BE2C (cell line): Measurements from ENCODE around the gene CCNY.

Experiments
- DNase-seq: peaks from one replicate; pipeline ENCODE4 v3.0.0-alpha.2; 2020
- H3K27me3 ChIP-seq: fragments of 250-450 bp; sonication (Bioruptor Pico); 2 replicates; pipeline ENCODE4 v1.5.1; 2020; ENCODE audit warnings: mild to moderate bottlenecking
- H3K36me3 ChIP-seq: fragments of 250-450 bp; sonication (Bioruptor Pico); 2 replicates; pipeline ENCODE4 v1.5.1; 2020; ENCODE audit warnings: mild to moderate bottlenecking
- H3K4me1 ChIP-seq: fragments of 250-450 bp; sonication (Bioruptor Pico); 2 replicates; pipeline ENCODE4 v1.5.1; 2020
- H3K4me3 ChIP-seq: 2 replicates; pipeline ENCODE4 v1.5.1; 2011; ENCODE audit warnings: low read depth, low read length
- H3K9me3 ChIP-seq: fragments of 250-450 bp; sonication (Bioruptor Pico); 2 replicates; pipeline ENCODE4 v1.5.1; 2020
- CTCF ChIP-seq: IDR thresholded peaks from 2 replicates; pipeline ENCODE4 v1.5.1; 2012; ENCODE audit warnings: mild to moderate bottlenecking, low read depth, low read length

The CCNY gene

GRCh38 chr10:35554036-35554435 is 217.7 kb downstream of the CCNY start:
- DNase-seq: no peak
- Histone ChIP-seq H3K27me3 (no peaks in the 10 kb centered on the region), H3K36me3 (no peaks in the 10 kb centered on the region; the same call in 1 of the 2 replicates), H3K9me3 (no peaks in the 10 kb centered on the region), H3K4me3 (no peak overlapping the region), H3K4me1 (no peaks in the 10 kb centered on the region)
- no peak for TF ChIP-seq CTCF

DNA sequence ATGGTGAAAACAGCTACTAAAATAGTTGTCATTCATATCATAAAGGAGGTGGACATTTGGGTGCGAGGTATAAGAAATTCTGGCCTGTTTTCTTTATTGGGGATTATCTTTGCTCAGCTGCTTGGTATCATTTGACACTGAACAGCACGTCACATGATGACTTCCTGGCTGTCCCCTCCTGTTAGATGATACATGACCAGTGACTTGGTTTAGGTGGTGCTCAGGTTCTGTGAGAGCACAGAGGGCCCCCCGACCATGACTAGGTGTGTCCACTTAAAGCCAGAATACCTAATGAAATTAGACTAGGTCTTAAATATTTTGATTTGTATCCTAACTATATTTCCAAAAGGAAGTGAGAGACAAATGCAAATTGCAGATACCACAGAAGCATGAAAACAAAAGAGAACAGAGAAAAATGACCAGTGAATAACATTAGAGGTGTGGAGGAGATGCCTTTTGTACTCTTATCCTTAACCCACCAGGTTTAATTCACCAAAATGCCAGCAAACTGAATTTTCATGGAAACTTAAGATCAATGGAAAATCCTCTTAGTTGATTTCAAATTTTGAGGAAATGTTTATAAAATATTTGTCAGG is 218.2 kb downstream of the CCNY start:
- H3K4me1 ChIP-seq: no peaks in the 10 kb centered on the region
- no peaks in the 10 kb centered on the region for H3K27me3 ChIP-seq
- H3K4me3 ChIP-seq: no peak overlapping the region
- H3K36me3 ChIP-seq: no peaks in the 10 kb centered on the region; the same call in 1 of the 2 replicates
- DNase-seq: no peak
- TF ChIP-seq CTCF: no peak
- no peaks in the 10 kb centered on the region for H3K9me3 ChIP-seq

DNA sequence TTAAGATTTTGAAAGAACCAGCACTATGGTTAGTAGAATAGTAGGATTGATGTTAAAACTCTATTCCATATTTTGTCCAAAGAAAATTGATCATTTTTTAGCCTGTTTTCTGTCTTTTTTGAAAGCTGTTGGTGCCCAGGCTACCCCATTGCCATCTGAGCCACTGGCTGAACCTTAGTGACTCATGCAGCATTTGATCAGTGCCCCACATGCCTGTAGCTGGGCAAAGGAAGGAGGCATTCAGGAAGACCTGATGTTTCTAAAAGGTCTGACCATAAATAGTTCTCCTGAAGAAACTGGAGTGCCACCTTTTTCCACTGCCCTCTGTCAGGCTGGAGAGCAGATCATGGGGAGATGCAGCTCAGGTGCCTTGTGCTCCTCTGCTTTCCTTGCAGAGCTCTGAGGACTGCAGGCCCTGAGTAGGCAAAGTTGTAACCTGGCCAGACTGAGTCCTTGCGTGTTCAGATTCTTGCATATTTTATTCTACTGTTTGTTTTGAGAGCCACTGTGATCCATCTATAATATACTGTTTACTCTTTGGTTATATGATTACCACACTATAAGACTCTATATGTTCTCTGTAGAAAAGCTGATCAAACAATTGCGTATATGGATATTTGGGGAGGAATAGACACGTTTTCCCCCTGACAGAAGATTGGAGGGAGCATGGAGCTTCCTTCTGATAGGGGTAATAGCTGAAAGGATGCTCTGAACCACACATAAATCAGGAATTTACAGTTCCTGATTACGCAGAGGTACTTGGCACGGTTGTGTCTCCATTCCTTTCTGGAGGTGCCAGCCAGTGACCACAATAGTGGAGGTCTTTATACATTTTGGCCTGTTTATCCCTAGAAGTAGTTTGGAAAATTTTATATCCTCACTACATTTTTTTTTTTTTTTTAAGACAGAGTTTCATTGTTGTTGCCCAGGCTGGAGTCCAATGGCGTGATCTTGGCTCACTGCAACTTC is 219.9 kb downstream of the CCNY start:
- Histone ChIP-seq H3K9me3 (no peaks in the 10 kb centered on the region), H3K4me1 (no peaks in the 10 kb centered on the region), H3K4me3 (no peak overlapping the region), H3K27me3 (no peaks in the 10 kb centered on the region), H3K36me3 (no peaks in the 10 kb centered on the region; the same call in 1 of the 2 replicates)
- DNase-seq: no peak
- TF ChIP-seq CTCF: no peak

- Histone ChIP-seq H3K27me3 (no peaks in the 10 kb centered on the region), H3K36me3 (no peaks in the 10 kb centered on the region; the same call in 1 of the 2 replicates), H3K4me1 (no peaks in the 10 kb centered on the region), H3K9me3 (no peaks in the 10 kb centered on the region), H3K4me3 (no peak overlapping the region)
- no peak for DNase-seq
- no peak for TF ChIP-seq CTCF
Measured at GRCh38 chr10:35558276-35558675, 222.0 kb downstream of the CCNY start.

DNA sequence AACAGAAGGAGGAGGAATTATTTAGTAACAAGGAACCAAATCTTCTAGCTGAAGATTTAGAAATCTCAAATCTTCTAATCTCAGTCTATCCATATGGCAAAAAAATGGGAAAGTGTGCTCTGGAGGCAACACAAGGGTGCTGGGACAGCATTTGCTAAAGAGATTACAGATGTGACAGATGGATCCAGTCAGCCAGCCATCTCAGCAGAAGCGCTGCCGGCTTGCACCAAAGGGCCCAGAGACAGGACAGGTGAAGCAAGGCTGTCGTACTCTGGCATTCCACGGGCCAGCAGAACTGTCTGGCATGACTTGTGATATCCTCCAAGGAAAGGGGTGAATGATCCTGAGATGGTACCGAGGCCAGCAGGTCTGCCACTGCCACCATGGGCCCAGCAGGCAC is 223.1 kb downstream of the CCNY start:
- TF ChIP-seq CTCF: no peak

GRCh38 chr10:35561715-35562114 is 225.4 kb downstream of the CCNY start:
- no peaks in the 10 kb centered on the region for H3K4me1 ChIP-seq
- no peak for TF ChIP-seq CTCF

More for the DNA sequence above, 223.1 kb downstream of the CCNY start:
- Histone ChIP-seq H3K36me3 (no peaks in the 10 kb centered on the region; the same call in 1 of the 2 replicates), H3K4me3 (no peak overlapping the region), H3K4me1 (no peaks in the 10 kb centered on the region), H3K27me3 (no peaks in the 10 kb centered on the region), H3K9me3 (no peaks in the 10 kb centered on the region)
- DNase-seq: no peak

More at GRCh38 chr10:35561715-35562114, 225.4 kb downstream of the CCNY start:
- no peaks in the 10 kb centered on the region for H3K27me3 ChIP-seq
- DNase-seq: no peak
- no peaks in the 10 kb centered on the region for H3K9me3 ChIP-seq
- no peak overlapping the region for H3K4me3 ChIP-seq
- no peaks in the 10 kb centered on the region for H3K36me3 ChIP-seq
